ENCODE results near the gene GSTA1.

DNA sequence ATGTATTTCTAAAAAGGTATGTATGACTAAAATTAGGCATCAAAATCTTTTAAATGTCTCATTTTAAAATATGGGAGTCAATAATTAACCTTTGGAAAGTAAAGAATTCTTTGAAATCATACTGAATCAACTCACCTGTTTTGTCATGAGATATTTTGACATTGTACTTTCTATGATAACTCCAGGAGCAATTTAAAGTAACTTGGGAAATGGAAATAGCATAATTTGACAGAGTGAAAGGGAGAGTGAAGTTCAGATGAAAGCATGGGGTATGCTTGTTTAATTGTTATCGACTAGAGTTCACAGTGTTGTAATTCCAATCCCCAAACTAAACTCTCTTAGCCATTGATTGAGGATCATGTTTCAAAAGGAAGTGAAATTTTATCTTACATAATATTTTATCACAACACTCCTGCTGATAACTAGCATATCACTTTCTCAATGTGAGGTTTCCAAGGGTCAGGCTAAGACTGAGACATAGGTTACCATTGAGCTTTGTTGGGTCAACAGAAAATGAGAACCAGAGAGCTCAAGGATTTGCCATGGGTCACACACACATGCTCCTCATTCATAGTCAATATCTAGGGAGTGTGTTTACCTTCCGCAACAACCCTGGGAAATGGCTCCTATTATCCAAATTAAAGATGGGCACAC lies 2.3 kb downstream of the GSTA1 start:
- no peak for TF ChIP-seq EZH2 (IDR thresholded peaks at IDR 0.05; ENCODE audit: insufficient read depth, poor library complexity, severe bottlenecking)
- TF ChIP-seq EZH2phosphoT487 (IDR thresholded peaks at IDR 0.05; ENCODE audit: insufficient read depth, low read depth), result no peak
